ENCODE results near the gene SMYD3. TPM values are rescaled to one million over a fixed set of nuclear protein-coding genes. Genes with fewer than 3 reads are reported as not detected.
"Not testable (repeated sequence)": the region's sequence is repeated elsewhere in the genome, so short reads cannot be mapped to it uniquely, and the experiment has no call there.

Gene SMYD3
- total RNA-seq, 1 donor from 2014 or later, result 5.6 TPM

GRCh38 chr1:246040200-246040890, 466.7 kb downstream of the SMYD3 start:
- intact Hi-C loops (cut with DNase I), result no loop called here
- DNase-seq (ENCODE audit: low spot score), result no peak

- DNase-seq (ENCODE audit: low spot score), result no peak
- intact Hi-C loops (cut with DNase I), result no loop called here
These were observed 467.5 kb downstream of the SMYD3 start for GRCh38 chr1:246039584-246039983.

- DNase-seq (ENCODE audit: low spot score), result no peak
- intact Hi-C loops (cut with DNase I), result no loop called here
These were observed 469.2 kb downstream of the SMYD3 start for GRCh38 chr1:246037832-246038231.

DNA sequence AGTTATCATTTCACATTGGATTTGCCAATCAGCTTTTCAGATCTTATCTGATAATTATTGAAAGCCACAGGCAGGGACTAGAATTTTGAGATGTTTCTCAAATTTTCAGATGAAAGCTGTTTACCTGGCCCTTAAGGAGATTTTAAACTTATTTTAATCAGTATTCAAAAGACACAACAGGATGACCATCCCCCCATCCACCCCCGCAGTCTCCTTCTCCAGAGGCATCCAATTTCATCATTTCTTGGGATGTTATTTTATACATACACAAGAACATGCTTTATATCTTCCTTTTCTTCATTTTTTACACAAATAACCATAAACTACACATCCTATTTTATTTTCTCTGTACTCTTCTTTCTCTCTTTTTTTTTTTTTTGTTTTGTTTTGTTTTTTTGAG, 470.9 kb downstream of the SMYD3 start:
- DNase-seq (ENCODE audit: low spot score), result no peak
- intact Hi-C loops (cut with DNase I), result no loop called here

DNA sequence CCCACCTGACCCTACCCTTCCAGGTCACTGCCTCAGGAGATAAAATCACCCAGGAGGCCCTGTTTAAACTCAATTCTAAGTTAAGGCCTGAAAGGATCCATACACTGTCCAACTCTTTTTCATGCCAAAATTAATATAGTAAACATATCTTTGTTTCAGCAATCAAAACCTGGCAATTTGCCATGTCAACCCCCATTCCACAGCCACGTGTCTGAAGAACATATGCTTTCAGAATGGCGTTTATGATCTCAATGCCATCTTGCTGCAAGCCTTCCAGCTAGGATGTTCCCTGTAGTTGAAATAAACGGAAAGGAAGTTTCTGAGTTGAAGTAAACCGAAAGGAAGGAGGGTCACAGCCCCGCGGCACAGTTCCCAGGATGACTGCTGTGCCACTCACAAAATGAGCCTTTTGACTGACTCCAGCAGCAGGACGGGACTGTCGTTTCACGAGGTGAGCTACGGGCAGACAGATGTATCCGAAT, 472.0 kb downstream of the SMYD3 start:
- intact Hi-C loops (cut with DNase I), result no loop called here
- no peak for DNase-seq (ENCODE audit: low spot score)

- intact Hi-C loops (cut with DNase I), result no loop called here
These were observed 472.4 kb downstream of the SMYD3 start for GRCh38 chr1:246034630-246035029.

DNA sequence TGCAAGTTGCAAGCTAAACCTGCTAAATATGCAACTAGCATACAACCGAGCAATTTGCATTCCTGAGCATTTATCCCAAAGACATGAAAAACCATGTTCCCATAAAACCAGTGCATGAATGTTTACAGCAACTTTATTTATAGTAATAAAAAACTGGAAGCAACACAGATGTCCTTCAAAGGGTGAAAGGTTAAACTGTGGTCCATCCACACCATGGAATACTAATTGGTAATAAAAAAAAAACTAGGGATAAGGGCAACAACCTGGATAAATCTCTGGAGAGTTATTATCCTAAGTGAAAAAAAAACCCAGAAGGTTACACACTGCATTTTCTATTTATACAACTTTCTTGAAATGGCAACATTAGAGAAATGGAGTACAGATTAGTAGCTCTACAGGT, 474.1 kb downstream of the SMYD3 start:
- intact Hi-C loops (cut with DNase I), result no loop called here

More at GRCh38 chr1:246034630-246035029, 472.4 kb downstream of the SMYD3 start:
- no peak for DNase-seq (ENCODE audit: low spot score)

DNA sequence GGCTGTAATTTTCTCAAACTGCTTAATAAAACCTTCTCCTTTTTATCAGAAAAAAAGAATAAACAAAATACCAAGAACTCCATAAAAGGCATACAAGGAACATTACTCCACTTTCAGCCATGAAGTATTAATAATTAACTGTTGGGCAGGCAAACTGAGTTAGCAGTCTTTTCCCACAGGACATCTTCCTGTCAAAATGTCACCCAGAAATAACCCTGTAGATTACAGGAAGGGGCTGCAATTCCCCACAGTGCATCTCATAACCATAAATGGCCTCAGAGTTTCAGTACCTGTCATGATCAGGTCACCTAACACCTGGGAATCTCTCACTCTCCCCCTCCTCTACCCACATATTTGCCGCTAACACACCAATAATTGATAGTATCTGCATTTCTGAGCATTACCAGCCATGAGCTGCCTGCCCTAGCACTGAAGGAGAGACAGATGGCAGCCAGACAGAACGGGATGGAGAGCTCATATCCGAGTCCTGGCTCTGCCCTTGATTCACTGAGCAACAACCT, 475.0 kb downstream of the SMYD3 start:
- DNase-seq (ENCODE audit: low spot score), result no peak
- intact Hi-C loops (cut with DNase I), result no loop called here

More for the DNA sequence above, 474.1 kb downstream of the SMYD3 start:
- no peak for DNase-seq (ENCODE audit: low spot score)

- DNase-seq (ENCODE audit: low spot score), result no peak
- intact Hi-C loops (cut with DNase I), result no loop called here
These were observed 477.5 kb downstream of the SMYD3 start for GRCh38 chr1:246029616-246030015.

DNA sequence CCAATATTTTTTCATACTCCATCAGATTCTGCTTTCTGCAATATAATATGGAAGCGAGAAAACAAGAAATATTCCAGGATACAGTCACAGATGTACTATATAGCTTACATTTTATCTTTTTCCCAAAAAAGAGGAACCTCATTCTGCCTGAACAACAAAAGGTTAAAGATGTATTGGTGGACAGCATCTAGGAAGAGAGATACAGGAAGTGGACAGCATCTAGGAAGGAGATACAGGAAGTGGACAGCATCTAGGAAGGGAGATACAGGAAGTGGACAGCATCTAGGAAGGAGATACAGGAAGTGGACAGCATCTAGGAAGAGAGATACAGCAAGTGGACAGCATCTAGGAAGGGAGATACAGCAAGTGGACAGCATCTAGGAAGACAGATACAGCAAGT, 483.0 kb downstream of the SMYD3 start:
- intact Hi-C loops (cut with DNase I); DNase-seq (ENCODE audit: low spot score): not testable (repeated sequence)

- no peak for DNase-seq (ENCODE audit: low spot score)
- intact Hi-C loops (cut with DNase I), result no loop called here
These were observed 486.7 kb downstream of the SMYD3 start for GRCh38 chr1:246020211-246020954.

DNA sequence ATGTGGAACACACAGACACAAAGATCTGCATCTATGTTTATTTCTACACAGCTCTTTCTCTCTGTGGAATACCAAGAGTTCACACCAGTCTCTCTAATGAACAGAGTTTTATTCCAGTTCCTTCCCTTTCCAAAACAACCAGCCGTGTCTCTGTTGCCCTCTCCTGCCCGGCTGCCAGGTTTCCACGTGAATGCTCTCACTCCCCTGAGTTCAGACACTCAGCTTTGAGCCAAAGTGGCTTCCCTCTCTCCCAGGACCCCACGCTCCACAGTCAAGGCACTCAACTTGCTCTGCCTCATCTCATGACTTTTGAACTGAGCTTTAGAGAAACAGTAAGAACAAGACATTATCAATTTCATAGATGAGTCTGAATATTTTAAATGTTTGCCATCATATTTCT, 488.9 kb downstream of the SMYD3 start:
- DNase-seq (ENCODE audit: low spot score), result no peak
- intact Hi-C loops (cut with DNase I), result loop anchor here (10.0 kb wide), 1 partner anchor 97 kb away; no protein-coding TSS in a partner anchor

DNA sequence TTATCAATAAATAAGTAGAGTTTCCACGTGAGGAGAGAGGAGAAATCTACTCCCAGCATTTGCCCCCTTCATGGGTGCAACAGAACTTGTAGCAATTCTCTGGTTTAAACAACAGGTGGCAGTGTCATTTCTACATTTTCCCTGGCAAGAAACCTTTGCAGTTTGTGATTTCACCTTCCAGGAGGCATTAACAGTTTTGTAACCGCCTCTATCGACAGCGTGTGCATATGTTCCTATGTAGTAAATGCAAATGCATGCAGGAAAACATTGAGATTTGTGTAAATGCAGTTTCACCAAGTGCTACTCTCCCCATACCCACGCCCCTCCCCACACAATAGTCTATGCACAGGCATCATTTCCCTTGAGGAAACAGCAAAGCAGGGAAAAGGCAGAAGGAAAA, 494.7 kb downstream of the SMYD3 start:
- intact Hi-C loops (cut with DNase I), result loop anchor here (5.0 to 10.0 kb wide), 3 partner anchors 102 to 480 kb away; no protein-coding TSS in a partner anchor
- DNase-seq (ENCODE audit: low spot score), result no peak

DNA sequence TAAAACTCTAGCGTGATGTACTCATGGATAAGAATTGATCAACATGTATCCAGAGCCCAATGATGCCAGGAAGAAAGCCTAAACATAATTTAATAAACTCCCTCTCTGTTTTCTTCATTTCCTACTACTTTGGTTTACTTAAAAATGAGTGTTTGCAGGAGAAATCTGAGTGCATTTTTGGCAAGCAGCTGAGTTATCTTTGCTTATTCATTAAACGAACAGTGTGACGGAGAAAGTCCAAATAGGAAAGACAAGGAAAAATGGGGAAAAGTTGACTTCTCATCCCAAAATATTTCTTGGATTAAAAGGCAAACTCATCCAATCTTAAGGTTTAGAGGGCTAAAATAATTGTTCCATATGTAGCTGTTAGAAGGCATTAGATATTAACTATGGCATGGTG, 496.7 kb downstream of the SMYD3 start:
- intact Hi-C loops (cut with DNase I), result loop anchor here (5.0 to 10.0 kb wide), 3 partner anchors 104 to 482 kb away; no protein-coding TSS in a partner anchor
- DNase-seq (ENCODE audit: low spot score), result no peak

DNA sequence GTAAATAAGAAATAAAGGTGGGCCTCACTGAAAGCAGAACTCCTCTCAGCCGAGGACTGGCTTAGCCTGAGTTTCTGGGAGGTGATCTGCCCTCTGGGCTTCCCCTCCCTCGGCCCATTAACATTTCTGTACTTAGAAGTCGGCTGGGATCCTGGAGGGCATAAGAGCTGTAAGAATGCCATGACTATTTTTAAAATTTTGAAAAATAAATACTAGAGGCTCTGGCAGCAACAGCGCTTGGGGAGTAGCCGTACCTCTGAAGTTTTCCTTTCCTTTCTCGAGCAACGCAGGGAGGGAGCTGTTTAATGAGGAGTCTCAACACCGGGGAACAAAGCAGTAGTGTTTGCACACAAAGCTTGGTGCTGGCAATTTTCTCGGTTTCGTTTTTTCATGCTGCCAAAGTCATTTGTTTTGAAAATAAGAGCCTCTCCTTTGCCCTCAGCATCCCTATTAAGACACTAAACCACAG, 498.7 kb downstream of the SMYD3 start:
- intact Hi-C loops (cut with DNase I), result loop anchor here (5.0 kb wide), 1 partner anchor 444 kb away; no protein-coding TSS in a partner anchor
- DNase-seq (ENCODE audit: low spot score), result no peak

DNA sequence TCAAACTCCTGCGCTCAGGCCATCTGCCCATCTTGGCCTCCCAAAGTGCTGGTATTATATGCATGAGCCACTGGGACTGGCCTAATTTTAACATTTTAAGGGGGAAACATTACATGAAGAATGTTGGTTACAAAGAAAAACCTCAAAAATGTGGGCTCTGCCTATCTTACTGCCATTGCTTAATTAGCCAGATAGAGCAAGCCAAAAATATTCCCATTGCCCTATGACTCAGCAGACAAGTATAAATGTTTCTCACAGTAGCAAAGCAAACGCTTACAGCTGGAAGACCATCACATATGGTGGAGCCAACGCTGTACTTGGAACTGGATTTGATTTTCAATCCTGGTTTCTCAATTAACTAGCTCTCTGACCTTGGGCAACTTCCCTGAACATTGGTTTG, 502.0 kb downstream of the SMYD3 start:
- DNase-seq (ENCODE audit: low spot score), result no peak
- intact Hi-C loops (cut with DNase I), result loop anchor here (5.0 kb wide), 1 partner anchor 447 kb away; no protein-coding TSS in a partner anchor

DNA sequence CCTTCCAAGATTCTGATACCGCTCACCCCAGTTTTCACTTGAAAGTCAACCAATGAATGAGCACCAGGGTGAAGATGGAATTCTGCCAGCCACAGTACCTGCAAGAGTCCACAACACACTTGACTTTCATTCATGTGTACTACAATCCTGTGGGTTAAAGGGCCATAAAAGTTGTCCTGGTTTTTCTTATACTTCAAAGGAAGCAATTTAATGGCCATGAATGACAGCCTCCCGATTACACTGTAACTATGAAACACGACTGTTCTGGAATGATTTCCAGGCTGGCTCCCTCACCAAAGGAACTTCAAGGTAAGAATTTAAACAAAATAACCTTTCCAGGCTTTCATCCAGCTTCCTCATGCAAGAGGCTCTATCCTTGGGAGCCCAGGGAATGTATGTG, 502.8 kb downstream of the SMYD3 start:
- no peak for DNase-seq (ENCODE audit: low spot score)
- intact Hi-C loops (cut with DNase I), result no loop called here

DNA sequence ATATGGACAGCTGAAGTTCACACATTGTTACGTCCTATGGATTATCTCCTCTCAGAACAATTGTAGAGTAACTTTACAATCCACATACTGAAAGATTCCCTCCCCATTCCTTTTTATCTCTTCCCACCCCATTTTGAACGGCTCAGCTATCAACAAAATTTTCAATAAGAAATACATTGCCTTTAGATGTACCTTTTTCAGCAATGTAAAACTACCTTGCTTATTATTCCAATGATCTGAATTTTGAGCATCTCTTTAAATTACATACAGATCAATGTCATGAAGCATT, 503.7 kb downstream of the SMYD3 start:
- intact Hi-C loops (cut with DNase I), result loop anchor here (1.0 to 2.0 kb wide), 2 partner anchors 177 to 850 kb away; no protein-coding TSS in a partner anchor

GRCh38 chr1:246002725-246003441, 504.2 kb downstream of the SMYD3 start:
- peak; percentile 89 for DNase-seq (ENCODE audit: low spot score)
- intact Hi-C loops (cut with DNase I), result loop anchor here (1.0 to 2.0 kb wide), 2 partner anchors 176 to 850 kb away; no protein-coding TSS in a partner anchor

More for the DNA sequence above, 503.7 kb downstream of the SMYD3 start:
- DNase-seq (ENCODE audit: low spot score), result no peak

DNA sequence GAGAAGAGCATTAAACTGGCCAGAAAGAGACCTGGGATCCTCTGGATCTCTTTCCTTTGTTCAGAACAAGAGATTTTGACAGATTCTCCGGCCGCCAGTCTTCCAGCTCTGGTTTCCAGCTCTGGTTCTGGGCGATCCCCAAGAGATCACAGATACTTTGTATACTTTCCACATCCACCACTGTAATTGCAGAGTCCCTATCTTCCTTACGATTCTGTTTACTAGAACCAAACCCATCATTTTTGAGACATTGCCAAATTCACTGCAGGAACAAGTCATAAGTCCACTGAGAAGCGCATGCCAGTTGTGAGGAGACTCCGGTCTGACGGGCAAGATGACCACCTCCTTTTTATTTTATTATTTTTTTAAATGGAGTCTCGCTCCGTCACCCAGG, 505.2 kb downstream of the SMYD3 start:
- intact Hi-C loops (cut with DNase I), result loop anchor here (2.0 kb wide), 1 partner anchor 175 kb away; no protein-coding TSS in a partner anchor
- DNase-seq (ENCODE audit: low spot score), result no peak

All from cardiac septum (tissue), 1 donor.